Neutrophil (primary cell): ENCODE results near the gene GAS7.

Experiments
- H3K27ac ChIP-seq: fragments of 200-600 bp; sonication (generic); 2 replicates; pipeline ENCODE4 v1.5.1; 2016; ENCODE audit warnings: mild to moderate bottlenecking, moderate library complexity
- H3K27me3 ChIP-seq: fragments of 200-600 bp; sonication (generic); 2 replicates; pipeline ENCODE4 v1.6.0; 2016; ENCODE audit warnings: mild to moderate bottlenecking
- H3K36me3 ChIP-seq: fragments of 200-600 bp; sonication (generic); 2 replicates; pipeline ENCODE4 v1.5.1; 2017
- H3K4me1 ChIP-seq, 2 experiments: fragments of 200-600 bp in 1 of 2; sonication (generic) in 1 of 2; 1 replicate in 1 of 2; 2 replicates in 1 of 2; pipeline versions ENCODE4 v1.5.1 to v1.6.1; 2013 to 2016; ENCODE audit warnings: low read depth in 1 of 2, low read length in 1 of 2, mild to moderate bottlenecking in 1 of 2, moderate library complexity in 1 of 2; ENCODE audit not compliant: control insufficient read depth in 1 of 2, insufficient read depth in 1 of 2
- H3K4me3 ChIP-seq, 2 experiments: fragments of 200-600 bp in 1 of 2; sonication (generic) in 1 of 2; 1 replicate in 1 of 2; 2 replicates in 1 of 2; pipeline ENCODE4 v1.5.1; 2013 to 2016; ENCODE audit warnings: low read depth in 1 of 2, low read length in 1 of 2, mild to moderate bottlenecking in 1 of 2, moderate library complexity in 1 of 2
- H3K9me3 ChIP-seq: fragments of 200-600 bp; sonication (generic); 2 replicates; pipeline ENCODE4 v1.5.1; 2016
- CTCF ChIP-seq: fragments of 200-600 bp; sonication (generic); IDR thresholded peaks from 2 replicates; pipeline ENCODE4 v1.5.1; 2016; ENCODE audit warnings: antibody characterized with exemption

Gene GAS7

DNA sequence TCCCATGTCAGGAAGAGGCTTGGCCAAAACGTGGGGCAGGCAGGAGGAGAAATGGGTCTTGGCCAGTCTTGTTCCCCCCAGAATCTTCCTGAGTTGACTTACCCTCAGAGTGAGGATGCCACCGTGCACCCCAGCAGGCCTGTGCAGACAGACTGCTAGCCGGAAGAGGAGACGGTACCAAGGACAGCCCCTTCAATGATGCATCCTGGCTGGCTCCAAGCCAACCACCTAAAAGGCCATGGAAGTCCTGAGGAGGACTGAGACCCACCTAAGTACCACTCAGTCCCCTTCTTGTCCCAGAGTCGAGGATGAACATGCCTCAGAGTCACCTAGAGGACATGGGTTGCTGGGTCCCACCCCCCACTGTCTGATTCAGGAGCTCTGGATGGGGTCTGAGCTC lies 246.6 kb downstream of the GAS7 start:
- TF ChIP-seq CTCF, result no peak
- Histone ChIP-seq H3K9me3 (no peaks in the 10 kb centered on the region), H3K4me1 (no peaks in the 10 kb centered on the region), H3K4me3 (no peak overlapping the region), H3K36me3 (peaks cover 56% of the 10 kb centered on the region), H3K27me3 (no peaks in the 10 kb centered on the region), H3K27ac (no peak overlapping the region)

GRCh38 chr17:9948928-9949327 lies 249.5 kb downstream of the GAS7 start:
- no peak overlapping the region for H3K27ac ChIP-seq
- no peaks in the 10 kb centered on the region for H3K4me1 ChIP-seq
- no peaks in the 10 kb centered on the region for H3K9me3 ChIP-seq
- H3K27me3 ChIP-seq, result no peaks in the 10 kb centered on the region
- no peak overlapping the region for H3K4me3 ChIP-seq
- peaks cover 56% of the 10 kb centered on the region for H3K36me3 ChIP-seq
- no peak for TF ChIP-seq CTCF

GRCh38 chr17:9944704-9945103 lies 253.7 kb downstream of the GAS7 start:
- Histone ChIP-seq H3K36me3 (peaks cover 89% of the 10 kb centered on the region), H3K9me3 (no peaks in the 10 kb centered on the region), H3K27me3 (no peaks in the 10 kb centered on the region), H3K27ac (no peak overlapping the region), H3K4me1 (peaks cover 2 to 8% of the 10 kb centered on the region in 2 experiments), H3K4me3 (no peak overlapping the region)
- no peak for TF ChIP-seq CTCF

GRCh38 chr17:9943343-9943742 lies 255.1 kb downstream of the GAS7 start:
- Histone ChIP-seq H3K4me3 (no peak overlapping the region), H3K27me3 (no peaks in the 10 kb centered on the region), H3K27ac (peak overlapping the region; percentile 41), H3K9me3 (no peaks in the 10 kb centered on the region), H3K4me1 (peaks cover 2 to 8% of the 10 kb centered on the region in 2 experiments), H3K36me3 (peaks cover 91% of the 10 kb centered on the region)
- no peak for TF ChIP-seq CTCF

DNA sequence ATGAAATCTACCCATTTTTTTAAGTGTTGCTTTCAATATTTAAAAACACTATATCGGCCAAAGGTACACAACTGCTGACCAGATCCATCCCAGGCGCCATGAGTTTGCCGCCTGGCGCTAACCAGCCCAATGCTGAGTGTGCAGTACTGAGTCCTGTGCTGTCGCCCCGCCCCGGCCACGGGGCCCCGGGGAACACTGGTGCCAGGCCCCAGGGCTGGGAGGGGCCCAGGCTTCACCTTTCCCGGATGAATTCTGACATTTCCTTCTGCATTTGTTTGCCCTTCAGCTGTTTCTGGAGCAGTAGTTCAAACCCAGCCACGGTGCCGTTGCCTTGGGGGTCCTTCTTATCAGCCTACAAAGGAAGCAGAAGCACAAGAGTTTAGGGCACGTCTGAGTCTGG lies 255.5 kb downstream of the GAS7 start:
- no peak for TF ChIP-seq CTCF
- peaks cover 2 to 8% of the 10 kb centered on the region in 2 experiments for H3K4me1 ChIP-seq
- peaks cover 95% of the 10 kb centered on the region for H3K36me3 ChIP-seq
- no peaks in the 10 kb centered on the region for H3K9me3 ChIP-seq
- no peaks in the 10 kb centered on the region for H3K27me3 ChIP-seq
- H3K27ac ChIP-seq, result peak overlapping the region; percentile 41
- no peak overlapping the region for H3K4me3 ChIP-seq

DNA sequence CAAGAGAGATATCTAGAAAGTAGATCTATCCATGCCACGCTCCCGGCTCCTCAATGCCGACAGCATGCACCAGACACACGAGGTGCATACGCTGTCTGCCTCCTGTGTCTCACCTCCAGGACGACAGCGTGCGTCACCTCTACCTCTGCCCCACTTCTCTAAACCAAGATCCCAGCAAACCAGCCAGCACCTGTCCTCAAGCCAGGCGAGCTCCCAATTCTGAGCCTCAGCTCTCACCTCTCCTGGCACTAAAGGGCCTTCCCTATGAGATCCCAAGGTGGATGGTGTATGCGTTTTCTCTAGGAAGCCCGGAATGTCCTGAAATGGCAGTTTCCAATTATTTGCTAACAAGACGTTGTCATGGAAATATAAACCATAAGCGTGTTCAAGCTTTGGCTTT lies 257.1 kb downstream of the GAS7 start:
- no peak overlapping the region for H3K4me3 ChIP-seq
- H3K36me3 ChIP-seq, result peaks cover 99% of the 10 kb centered on the region
- no peak for TF ChIP-seq CTCF
- no peaks in the 10 kb centered on the region for H3K9me3 ChIP-seq
- no peaks in the 10 kb centered on the region for H3K27me3 ChIP-seq
- H3K4me1 ChIP-seq, result peaks cover 2 to 8% of the 10 kb centered on the region in 2 experiments
- no peak overlapping the region for H3K27ac ChIP-seq
